Neural cell (in vitro differentiated cells): Measurements from ENCODE around the gene OR51B6. TPM values are rescaled to one million over a fixed set of nuclear protein-coding genes. Genes with fewer than 3 reads are reported as not detected.

Experiments used
- MXI1 ChIP-seq: fragments of 450-650 bp; conservative IDR thresholded peaks from 2 replicates; pipeline ENCODE4 v1.6.1; 2014; ENCODE audit warnings: antibody characterized with exemption, mild to moderate bottlenecking; ENCODE audit not compliant: poor library complexity, severe bottlenecking
- SMC3 ChIP-seq: fragments of 450-650 bp; conservative IDR thresholded peaks from 2 replicates; pipeline ENCODE4 v1.6.1; 2014; ENCODE audit warnings: antibody characterized with exemption, mild to moderate bottlenecking, moderate library complexity; ENCODE audit not compliant: poor library complexity
- polyA plus RNA-seq: library from polyadenylated mRNA; depleted of rRNA; stranded (reverse); fragments of >200 nt; gene quantifications from 2 replicates; pipeline ENCODE4 v1.2.3, GENCODE V29; 2014
- small RNA-seq, 3 experiments: library from RNA; depleted of rRNA; stranded (forward); fragments of <200 nt; gene quantifications; one replicate each; pipeline ENCODE3, GENCODE V24; 2012

OR51B6 gene
- polyA plus RNA-seq, 1 donor from 2014 or later = not detected

GRCh38 chr11:5398936-5399335 is 47.6 kb downstream of the OR51B6 start (continued):
- TF ChIP-seq MXI1 (no peak), SMC3 (no peak)

Small RNA genes within 50 kb of the gene (small RNA-seq; reads per million reads assigned to genes)
- gene AC104389.3 = 0 reads per million in 3 experiments

Other genes with a start within 250 kb of the OR51B6 start
- not detected in 2 replicates for gene OR52A5, start 213.2 kb upstream of the OR51B6 start, polyA plus RNA-seq
- not detected in 2 replicates for gene OR52A1, start 196.8 kb upstream of the OR51B6 start, polyA plus RNA-seq
- gene OR51V1, start 150.8 kb upstream of the OR51B6 start, polyA plus RNA-seq = not detected in 2 replicates
- gene HBB, start 124.4 kb upstream of the OR51B6 start, polyA plus RNA-seq = not detected in 2 replicates
- not detected in 2 replicates for gene HBD, start 117.0 kb upstream of the OR51B6 start, polyA plus RNA-seq
- gene HBG1, start 101.7 kb upstream of the OR51B6 start, polyA plus RNA-seq = not detected in 2 replicates
- gene HBG2, start 96.7 kb upstream of the OR51B6 start, polyA plus RNA-seq = 1.2 TPM in 1 of 2 replicates, not detected in the other
- not detected in 2 replicates for gene HBE1, start 81.6 kb upstream of the OR51B6 start, polyA plus RNA-seq
- gene OR51B4, start 49.6 kb upstream of the OR51B6 start, polyA plus RNA-seq = not detected in 2 replicates
- not detected in 2 replicates for gene OR51B2, start 27.2 kb upstream of the OR51B6 start, polyA plus RNA-seq
- gene OR51B5, start 8.0 kb upstream of the OR51B6 start, polyA plus RNA-seq = not detected in 2 replicates
- gene OR51M1, start 32.3 kb downstream of the OR51B6 start, polyA plus RNA-seq = not detected in 2 replicates
- gene OR51Q1, start 70.6 kb downstream of the OR51B6 start, polyA plus RNA-seq = not detected in 2 replicates
- not detected in 2 replicates for gene OR51I1, start 90.0 kb downstream of the OR51B6 start, polyA plus RNA-seq
- not detected in 2 replicates for gene OR51I2, start 97.8 kb downstream of the OR51B6 start, polyA plus RNA-seq
- gene OR52D1, start 137.2 kb downstream of the OR51B6 start, polyA plus RNA-seq = not detected in 2 replicates
- not detected in 2 replicates for gene UBQLN3, start 158.4 kb downstream of the OR51B6 start, polyA plus RNA-seq
- not detected in 2 replicates for gene UBQLNL, start 165.2 kb downstream of the OR51B6 start, polyA plus RNA-seq
- gene OR52H1, start 197.0 kb downstream of the OR51B6 start, polyA plus RNA-seq = not detected in 2 replicates
- not detected in 2 replicates for gene OR52B6, start 229.4 kb downstream of the OR51B6 start, polyA plus RNA-seq
- not detected in 2 replicates for gene TRIM6, start 245.1 kb downstream of the OR51B6 start, polyA plus RNA-seq